PC-3 (cell line): ENCODE results near the gene TNIP1.

ENCODE experiments used
- EZH2 ChIP-seq: fragments of 300-600 bp; sonication (generic); IDR thresholded peaks from one replicate; pipeline ENCODE4 v1.6.1; 2017; ENCODE audit warnings: antibody characterized with exemption, mild to moderate bottlenecking, low read length; ENCODE audit not compliant: unreplicated experiment
- EZH2phosphoT487 ChIP-seq: fragments of 300-600 bp; sonication (generic); IDR thresholded peaks from 2 replicates; pipeline ENCODE4 v1.6.1; 2018; ENCODE audit warnings: mild to moderate bottlenecking, antibody characterized with exemption, low read length, borderline replicate concordance
- TF ChIP-seq, protein P1 (sequence below): fragments of 300-600 bp; sonication (generic); conservative IDR thresholded peaks from 2 replicates; pipeline ENCODE4 v1.5.1; 2017; ENCODE audit warnings: antibody characterized with exemption, low read depth, mild to moderate bottlenecking, low read length

DNA sequence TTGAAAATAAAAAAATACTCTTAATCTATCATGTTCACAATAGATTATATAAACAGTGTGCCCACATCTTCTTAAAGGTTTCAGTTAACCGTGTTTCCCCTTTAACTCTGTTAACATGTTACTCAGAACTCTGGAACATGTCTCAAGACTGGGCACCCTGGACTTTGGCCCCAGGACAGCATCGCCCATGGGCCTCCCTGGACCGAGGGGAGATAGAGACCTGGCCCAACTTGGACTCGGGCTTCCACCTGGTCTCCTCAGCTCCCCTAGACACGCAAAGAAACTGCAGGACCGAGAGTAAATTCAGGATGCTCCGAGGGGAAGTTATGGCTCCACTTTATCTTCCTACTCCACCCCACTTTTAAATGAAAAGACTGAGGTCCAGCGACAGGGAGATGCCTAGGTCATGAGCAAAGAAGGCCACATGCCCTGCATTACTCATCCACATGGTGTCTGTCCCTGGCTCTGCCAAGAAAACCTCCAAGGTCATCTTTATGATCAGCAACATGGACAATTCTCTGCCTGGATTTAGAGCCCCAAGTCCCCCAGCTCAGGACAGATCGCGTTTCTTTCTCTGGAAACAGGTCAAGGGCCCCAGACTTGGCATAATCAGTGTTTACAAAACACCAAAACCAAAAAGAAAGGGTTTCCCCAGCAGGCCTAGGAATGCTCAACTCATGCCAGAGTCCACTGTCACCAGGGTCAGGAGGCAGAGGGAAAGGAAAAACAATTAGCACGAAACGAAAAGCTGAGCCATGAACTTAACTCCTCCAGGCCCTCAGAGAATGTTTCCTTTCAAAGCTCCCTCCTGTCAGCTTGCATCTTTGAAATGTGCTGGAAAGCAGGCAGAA, 43.0 kb downstream of the TNIP1 start:
- TF ChIP-seq, protein P1, sequence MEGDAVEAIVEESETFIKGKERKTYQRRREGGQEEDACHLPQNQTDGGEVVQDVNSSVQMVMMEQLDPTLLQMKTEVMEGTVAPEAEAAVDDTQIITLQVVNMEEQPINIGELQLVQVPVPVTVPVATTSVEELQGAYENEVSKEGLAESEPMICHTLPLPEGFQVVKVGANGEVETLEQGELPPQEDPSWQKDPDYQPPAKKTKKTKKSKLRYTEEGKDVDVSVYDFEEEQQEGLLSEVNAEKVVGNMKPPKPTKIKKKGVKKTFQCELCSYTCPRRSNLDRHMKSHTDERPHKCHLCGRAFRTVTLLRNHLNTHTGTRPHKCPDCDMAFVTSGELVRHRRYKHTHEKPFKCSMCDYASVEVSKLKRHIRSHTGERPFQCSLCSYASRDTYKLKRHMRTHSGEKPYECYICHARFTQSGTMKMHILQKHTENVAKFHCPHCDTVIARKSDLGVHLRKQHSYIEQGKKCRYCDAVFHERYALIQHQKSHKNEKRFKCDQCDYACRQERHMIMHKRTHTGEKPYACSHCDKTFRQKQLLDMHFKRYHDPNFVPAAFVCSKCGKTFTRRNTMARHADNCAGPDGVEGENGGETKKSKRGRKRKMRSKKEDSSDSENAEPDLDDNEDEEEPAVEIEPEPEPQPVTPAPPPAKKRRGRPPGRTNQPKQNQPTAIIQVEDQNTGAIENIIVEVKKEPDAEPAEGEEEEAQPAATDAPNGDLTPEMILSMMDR: no peak
- TF ChIP-seq EZH2 (no peak), EZH2phosphoT487 (no peak)
